ENCODE data around the gene OR2T27. TPM values are rescaled to one million over a fixed set of nuclear protein-coding genes. Genes with fewer than 3 reads are reported as not detected.
"Not testable (repeated sequence)": the region's sequence is repeated elsewhere in the genome, so short reads cannot be mapped to it uniquely, and the experiment has no call there.

Gene OR2T27
- total RNA-seq, 1 donor from 2014 or later = not detected

DNA sequence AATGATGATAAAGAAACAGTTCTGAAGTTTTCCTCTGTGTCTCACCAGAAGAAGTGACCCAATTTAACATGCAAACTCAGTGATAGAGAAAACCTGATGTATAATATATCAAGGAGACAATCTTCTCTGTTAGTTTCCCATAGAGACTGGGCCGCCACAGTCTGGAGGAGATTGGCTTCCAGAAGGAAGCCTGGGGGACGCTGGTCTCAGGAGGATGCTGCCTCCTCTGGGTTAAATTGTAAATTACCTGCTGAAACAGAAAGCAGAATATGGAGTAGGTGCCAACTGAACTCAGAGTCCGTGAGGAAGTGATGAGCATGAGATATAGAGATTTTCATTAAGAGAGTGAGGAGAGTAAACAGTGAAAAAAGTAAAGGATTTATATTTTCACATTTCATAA is 31.5 kb upstream of the OR2T27 start:
- Histone ChIP-seq H3K4me3 (no peak overlapping the region), H3K4me1 (no peaks in the 10 kb centered on the region), H3K27ac (replicated peaks) (no peak overlapping the region), H3K36me3 (no peaks in the 10 kb centered on the region), H3K27me3 (ENCODE audit: low read depth) (peaks cover 23% of the 10 kb centered on the region), H3K9me3 (replicated peaks) (peaks cover 17% of the 10 kb centered on the region)
- intact Hi-C loops (cut with micrococcal nuclease) = no loop called here
- TF ChIP-seq, protein P1, sequence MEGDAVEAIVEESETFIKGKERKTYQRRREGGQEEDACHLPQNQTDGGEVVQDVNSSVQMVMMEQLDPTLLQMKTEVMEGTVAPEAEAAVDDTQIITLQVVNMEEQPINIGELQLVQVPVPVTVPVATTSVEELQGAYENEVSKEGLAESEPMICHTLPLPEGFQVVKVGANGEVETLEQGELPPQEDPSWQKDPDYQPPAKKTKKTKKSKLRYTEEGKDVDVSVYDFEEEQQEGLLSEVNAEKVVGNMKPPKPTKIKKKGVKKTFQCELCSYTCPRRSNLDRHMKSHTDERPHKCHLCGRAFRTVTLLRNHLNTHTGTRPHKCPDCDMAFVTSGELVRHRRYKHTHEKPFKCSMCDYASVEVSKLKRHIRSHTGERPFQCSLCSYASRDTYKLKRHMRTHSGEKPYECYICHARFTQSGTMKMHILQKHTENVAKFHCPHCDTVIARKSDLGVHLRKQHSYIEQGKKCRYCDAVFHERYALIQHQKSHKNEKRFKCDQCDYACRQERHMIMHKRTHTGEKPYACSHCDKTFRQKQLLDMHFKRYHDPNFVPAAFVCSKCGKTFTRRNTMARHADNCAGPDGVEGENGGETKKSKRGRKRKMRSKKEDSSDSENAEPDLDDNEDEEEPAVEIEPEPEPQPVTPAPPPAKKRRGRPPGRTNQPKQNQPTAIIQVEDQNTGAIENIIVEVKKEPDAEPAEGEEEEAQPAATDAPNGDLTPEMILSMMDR (IDR thresholded peaks at IDR 0.05; ENCODE audit: borderline replicate concordance) = no peak
- no peak for DNase-seq

DNA sequence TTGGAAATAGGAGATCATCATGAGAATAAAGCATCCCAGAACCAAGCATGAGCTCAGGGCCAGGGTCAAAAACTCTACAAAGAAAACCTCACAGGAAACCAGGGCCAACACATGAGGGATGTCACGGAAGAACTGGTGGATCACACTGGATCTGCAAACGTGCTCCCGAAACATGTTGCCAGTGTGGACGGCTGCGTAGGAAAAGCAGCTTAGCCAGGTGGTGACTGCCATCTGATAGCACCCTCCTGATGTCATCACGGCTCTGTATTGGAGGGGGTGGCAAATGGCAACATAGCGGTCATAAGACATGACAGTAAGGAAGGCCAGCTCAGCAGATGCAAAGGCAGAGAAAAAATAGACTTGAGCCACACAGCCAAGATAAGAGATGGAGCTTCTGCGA is 26.3 kb upstream of the OR2T27 start:
- Histone ChIP-seq H3K27me3 (ENCODE audit: low read depth) (peaks cover 21% of the 10 kb centered on the region), H3K4me1 (no peaks in the 10 kb centered on the region), H3K36me3 (no peaks in the 10 kb centered on the region), H3K9me3 (replicated peaks) (no peaks in the 10 kb centered on the region), H3K27ac (replicated peaks) (no peak overlapping the region), H3K4me3 (no peak overlapping the region)
- no peak for DNase-seq
- intact Hi-C loops (cut with micrococcal nuclease) = no loop called here
- TF ChIP-seq, protein P1 (IDR thresholded peaks at IDR 0.05; ENCODE audit: borderline replicate concordance) = no peak

DNA sequence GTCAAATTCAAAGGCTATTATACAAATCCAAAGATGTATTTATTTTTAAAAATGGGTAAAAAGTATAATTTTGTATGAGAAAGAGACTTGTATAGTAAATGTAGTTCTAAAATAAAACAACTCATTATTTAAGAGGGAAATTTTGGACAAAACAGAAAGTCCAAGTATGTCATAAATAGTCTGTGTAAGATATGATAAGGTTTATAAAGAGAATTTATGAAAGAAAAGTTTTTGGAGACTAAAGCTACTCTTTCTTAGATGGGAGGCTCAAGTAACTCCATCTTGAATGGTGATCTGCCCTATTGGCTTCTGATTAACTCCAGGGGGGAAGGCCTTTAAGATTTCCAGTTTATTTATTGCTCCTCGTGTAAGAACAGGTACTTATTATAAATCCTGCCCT is 14.7 kb upstream of the OR2T27 start:
- Histone ChIP-seq H3K4me1 (no peaks in the 10 kb centered on the region), H3K36me3 (no peaks in the 10 kb centered on the region), H3K27ac (replicated peaks) (no peak overlapping the region), H3K27me3 (ENCODE audit: low read depth) (peaks cover 12% of the 10 kb centered on the region), H3K9me3 (replicated peaks) (peaks cover 21% of the 10 kb centered on the region), H3K4me3 (no peak overlapping the region)
- intact Hi-C loops (cut with micrococcal nuclease) = no loop called here
- no peak for DNase-seq
- TF ChIP-seq, protein P1 (IDR thresholded peaks at IDR 0.05; ENCODE audit: borderline replicate concordance) = no peak

DNA sequence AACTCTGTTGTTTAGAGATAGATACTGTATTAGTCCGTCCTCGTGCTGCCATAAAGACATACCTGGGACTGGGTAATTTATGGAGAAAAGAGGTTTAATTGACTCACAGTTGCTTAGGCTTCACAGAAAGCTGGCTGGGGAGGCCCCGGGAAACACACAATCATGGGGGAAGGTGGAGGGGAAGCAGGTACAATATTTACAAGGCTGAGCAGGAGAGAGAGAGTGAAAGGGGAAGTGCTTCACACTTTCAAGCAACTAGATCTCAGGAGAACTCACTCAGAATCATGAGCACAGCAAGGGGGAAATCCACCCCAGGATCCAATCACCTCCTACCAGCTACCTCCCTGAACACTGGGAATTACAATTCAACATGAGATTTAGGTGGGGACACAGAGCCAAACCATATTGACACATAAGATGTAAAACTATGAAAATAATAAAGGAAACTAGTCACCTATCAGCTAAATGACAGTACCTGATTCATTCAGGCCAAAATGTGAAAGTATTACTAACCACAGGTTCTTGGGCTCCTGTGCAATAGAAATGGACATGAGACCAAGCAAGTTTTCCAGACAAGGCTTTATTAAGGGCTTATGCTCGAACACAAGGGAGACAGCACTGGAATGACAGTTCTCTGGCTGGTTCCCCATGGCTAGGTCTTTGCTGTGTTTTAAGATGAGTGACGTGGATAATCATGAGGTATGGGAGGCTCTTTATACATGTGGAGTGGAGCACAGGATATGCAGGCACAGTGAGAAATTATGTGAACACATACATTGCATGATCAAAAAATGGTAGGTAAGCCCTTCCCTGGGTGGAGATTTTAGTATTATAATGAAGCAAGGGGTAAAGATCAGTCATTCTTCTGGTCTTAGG is 8.4 kb upstream of the OR2T27 start:
- intact Hi-C loops (cut with micrococcal nuclease); H3K4me3 ChIP-seq; H3K4me1 ChIP-seq; H3K9me3 ChIP-seq (replicated peaks); H3K27ac ChIP-seq (replicated peaks); H3K36me3 ChIP-seq; DNase-seq; H3K27me3 ChIP-seq (ENCODE audit: low read depth): not testable (repeated sequence)

DNA sequence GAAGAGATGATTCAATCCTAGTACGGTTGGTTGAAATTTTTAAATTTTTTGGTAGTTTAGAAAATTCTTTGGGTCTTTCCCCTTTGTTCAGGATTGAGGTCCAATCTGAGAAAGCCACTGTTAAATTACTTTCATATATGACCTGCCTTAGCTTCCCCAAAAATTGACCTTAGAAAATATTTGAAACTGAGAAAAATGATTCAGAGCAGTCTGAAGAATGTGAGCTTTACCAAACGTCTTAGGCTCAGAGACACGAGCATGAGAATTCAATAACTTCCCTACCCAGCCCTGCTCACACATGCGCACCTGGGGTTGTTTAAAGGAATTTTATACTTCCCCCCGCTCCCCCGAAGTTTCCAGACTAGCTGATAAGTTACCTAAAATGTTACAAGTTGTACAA is 1.5 kb upstream of the OR2T27 start:
- H3K36me3 ChIP-seq; H3K27ac ChIP-seq (replicated peaks); DNase-seq; intact Hi-C loops (cut with micrococcal nuclease); H3K9me3 ChIP-seq (replicated peaks); H3K27me3 ChIP-seq (ENCODE audit: low read depth); H3K4me1 ChIP-seq; H3K4me3 ChIP-seq: not testable (repeated sequence)

DNA sequence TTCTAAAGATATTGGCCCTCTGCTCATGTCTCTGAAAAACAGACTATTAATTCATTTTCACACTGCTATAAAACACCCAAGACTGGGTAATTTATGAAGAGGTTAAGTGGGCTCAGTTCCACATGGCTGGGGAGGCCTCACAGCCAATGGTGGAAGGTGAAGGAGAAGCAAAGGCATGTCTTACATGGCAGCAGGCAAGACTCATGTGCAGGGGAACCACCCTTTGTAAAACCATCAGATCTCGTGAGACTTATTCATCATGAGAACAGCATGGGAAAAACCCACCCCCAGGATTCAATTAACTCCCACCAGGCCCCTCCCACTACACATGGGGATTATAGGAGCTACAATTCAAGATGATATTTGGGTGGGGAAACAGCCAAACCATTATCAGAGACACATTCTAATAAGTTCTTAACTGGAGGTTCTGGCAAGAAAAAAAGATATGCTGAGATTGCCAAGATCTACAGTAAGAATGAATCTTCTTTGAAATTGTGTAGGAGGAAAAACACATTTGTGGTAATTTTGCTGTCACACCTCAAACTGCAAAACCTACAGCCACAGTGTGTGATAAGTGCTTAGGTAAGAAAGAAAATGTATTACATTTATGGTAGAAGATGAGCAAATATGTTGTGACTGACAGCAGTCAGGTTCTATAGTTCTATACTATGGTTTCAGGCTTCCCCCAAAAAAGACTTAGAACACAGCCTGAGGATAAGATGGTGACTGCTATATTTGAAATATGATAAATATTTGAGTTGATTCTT is 6.4 kb downstream of the OR2T27 start:
- H3K4me3 ChIP-seq; H3K36me3 ChIP-seq; H3K27ac ChIP-seq (replicated peaks); H3K27me3 ChIP-seq (ENCODE audit: low read depth); DNase-seq; H3K9me3 ChIP-seq (replicated peaks); H3K4me1 ChIP-seq; intact Hi-C loops (cut with micrococcal nuclease): not testable (repeated sequence)

DNA sequence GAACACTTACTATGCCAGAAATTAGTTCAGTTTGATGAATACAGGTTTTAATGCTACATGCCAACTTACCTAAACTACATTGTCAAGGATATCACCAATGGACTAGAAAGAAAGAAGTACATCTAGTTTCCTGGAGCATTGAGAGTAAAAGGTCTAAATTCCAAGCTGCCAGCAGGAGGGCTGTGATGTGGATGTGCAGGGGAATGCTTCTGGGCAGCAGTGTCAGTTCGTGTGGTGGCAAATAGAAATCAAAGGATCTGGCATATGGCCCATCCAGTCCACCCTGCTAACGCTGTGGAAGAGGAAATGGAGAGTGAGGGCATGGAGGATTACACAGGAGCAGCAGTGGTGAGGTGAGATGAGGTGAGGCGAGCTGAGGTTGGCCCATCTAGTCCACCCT is 10.2 kb downstream of the OR2T27 start, which contains the start of gene OR2T35:
OR2T35 (minus strand) TSS at position 101 of the 400 bp plus-strand sequence. CDS start 6,020 bp downstream, outside the sequence.
- intact Hi-C loops (cut with micrococcal nuclease); H3K27ac ChIP-seq (replicated peaks); H3K4me3 ChIP-seq; H3K36me3 ChIP-seq; H3K9me3 ChIP-seq (replicated peaks); H3K4me1 ChIP-seq; H3K27me3 ChIP-seq (ENCODE audit: low read depth); DNase-seq: not testable (repeated sequence)

DNA sequence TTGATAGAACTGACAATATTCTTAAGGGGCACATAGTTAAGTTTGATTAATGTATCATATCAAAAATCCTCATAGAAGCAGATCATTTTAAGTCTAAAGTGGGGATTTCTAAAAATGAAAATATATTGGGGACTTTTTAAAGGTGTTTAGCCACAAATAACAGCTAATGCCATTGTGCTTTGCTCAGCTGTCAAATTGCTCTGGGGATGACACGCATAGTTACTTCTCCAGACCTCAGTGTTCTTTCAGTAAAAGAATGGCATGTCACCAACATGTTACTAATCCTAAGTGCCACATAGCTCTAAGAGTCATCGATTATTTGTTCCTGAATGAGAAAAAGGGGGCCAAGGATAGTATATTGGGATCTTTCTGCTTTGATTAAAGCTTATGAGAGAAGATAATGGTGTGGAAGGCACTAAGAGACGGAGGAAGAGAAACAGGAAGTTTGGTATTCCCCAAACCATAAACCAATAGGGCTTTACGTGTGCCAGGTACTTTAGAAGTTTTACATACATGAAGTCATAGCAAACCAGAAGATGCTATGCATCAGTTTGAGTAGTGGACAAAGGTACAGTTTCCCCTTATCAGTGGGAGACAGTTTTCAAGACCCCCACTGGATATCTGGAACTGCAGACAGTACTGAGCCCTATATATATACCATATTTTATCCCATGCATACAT is 12.2 kb downstream of the OR2T27 start:
- intact Hi-C loops (cut with micrococcal nuclease); H3K27me3 ChIP-seq (ENCODE audit: low read depth); H3K4me1 ChIP-seq; H3K9me3 ChIP-seq (replicated peaks); DNase-seq; H3K36me3 ChIP-seq; H3K4me3 ChIP-seq; H3K27ac ChIP-seq (replicated peaks): not testable (repeated sequence)

DNA sequence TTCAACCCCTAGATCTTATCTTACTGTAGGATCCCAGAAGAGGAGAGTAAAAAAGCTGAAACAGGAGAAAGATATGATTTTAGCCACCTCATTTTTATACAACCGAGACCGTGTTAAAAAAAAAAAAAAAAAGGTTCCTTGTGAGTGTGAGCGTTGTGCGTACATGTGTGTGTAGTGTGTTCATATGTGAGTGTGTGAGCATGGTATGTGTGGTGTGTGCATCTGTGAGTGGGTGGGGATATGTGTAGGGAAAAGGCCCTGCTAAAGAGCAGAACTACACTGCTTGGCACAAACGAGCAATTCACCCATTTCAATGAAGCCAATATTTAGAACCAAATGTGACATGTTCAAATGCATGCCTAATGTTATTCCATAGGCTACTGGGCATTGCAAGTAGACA is 13.7 kb downstream of the OR2T27 start:
- H3K27ac ChIP-seq (replicated peaks); H3K9me3 ChIP-seq (replicated peaks); intact Hi-C loops (cut with micrococcal nuclease); H3K27me3 ChIP-seq (ENCODE audit: low read depth); H3K36me3 ChIP-seq; H3K4me3 ChIP-seq; DNase-seq; H3K4me1 ChIP-seq: not testable (repeated sequence)

DNA sequence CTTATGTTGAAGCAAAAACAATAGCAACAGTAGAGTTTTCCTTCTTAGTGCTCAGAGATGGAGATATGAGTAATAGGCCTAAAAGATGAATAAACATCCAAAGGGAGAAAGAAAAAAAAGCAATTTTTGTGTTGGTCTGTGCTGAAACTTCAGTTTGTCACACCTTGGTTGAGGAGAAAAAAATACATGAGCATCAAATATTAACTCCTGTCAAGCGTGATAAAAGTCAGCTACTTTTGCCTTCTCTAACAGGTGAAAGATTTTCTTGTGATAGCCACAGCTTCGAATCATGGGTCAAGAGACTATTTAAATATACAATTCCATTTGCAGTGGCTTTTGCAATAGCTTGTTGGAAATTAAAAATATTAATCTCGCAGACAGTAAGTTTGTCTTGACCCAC is 14.4 kb downstream of the OR2T27 start:
- H3K9me3 ChIP-seq (replicated peaks); intact Hi-C loops (cut with micrococcal nuclease); H3K27me3 ChIP-seq (ENCODE audit: low read depth); H3K27ac ChIP-seq (replicated peaks); DNase-seq; H3K36me3 ChIP-seq; H3K4me3 ChIP-seq; H3K4me1 ChIP-seq: not testable (repeated sequence)
